Activated CD4-positive, alpha-beta T cell treated with anti-CD3 and anti-CD28 coated beads, Interleukin-2, amount 50 U/mL, for 1 hour (primary cell): ENCODE measurements around the gene SLC31A1.

ENCODE experiments used
- DNase-seq: peaks from one replicate; pipeline ENCODE4 v3.0.0-alpha.2; 2020

The SLC31A1 gene

DNA sequence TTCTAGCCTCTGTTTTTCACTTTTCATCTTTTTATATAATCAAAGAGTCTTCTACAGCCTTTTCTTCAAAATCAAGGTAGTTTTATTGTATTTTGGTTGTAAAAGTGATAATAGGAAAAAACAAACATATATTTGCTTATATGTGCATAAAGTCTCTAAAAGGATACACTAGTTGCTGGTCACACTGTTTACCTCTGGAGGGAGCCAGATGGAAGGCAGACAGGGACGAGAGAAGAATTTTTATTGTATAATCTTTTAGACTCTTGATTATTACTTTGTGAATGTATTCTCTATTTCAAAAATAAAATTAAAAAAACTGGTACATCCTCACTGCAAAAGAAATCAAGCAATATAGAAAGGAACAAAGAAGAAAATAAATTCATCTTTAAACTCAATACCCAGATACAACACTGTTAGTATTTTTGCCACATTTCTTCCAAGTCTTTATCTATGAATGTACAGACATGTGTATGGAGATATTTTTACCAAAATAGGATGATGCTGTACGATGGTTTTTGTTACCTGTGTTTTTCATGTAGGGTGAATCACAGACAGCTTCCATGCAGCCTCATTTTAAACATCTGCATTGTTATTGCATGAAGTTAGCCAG, 88.0 kb downstream of the SLC31A1 start:
- DNase-seq, result no peak

DNA sequence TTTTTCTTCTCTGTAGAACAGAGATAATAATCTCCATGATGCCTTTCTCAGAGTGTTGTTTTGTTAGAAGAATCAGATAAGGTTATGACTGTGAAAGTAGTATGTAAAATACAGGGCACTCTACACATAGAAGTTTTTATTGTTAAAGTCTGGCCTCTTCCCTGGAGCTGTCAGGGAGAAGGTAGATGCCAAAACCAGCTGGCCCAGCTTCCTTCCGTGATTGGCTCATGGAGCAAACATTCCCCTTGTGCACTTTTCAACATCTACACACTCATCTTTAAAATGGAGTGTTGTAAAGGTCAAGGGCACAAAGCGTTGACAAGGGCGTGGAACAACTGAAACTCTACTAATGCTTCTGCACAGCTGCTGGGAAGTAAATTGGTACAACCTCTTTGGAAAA, 89.2 kb downstream of the SLC31A1 start:
- no peak for DNase-seq

DNA sequence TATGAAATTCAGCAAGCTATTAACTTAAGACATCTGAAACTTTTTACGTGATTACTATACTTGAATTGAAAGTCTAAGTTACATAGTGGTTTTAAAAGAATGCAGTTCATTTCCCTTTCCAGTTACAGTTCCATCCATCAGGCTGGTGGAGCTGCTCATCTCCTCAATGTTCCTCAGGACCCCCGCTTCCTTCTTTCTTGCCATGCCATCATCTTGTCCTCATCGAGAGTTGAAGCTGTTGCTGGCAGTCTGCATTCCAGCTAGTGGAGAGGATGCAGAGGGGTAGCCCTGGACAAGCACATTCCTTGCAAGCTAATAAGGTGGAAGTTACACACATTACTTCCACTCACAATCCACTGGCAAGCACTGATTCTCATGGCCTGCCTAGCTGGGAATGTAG, 90.6 kb downstream of the SLC31A1 start:
- DNase-seq, result no peak

DNA sequence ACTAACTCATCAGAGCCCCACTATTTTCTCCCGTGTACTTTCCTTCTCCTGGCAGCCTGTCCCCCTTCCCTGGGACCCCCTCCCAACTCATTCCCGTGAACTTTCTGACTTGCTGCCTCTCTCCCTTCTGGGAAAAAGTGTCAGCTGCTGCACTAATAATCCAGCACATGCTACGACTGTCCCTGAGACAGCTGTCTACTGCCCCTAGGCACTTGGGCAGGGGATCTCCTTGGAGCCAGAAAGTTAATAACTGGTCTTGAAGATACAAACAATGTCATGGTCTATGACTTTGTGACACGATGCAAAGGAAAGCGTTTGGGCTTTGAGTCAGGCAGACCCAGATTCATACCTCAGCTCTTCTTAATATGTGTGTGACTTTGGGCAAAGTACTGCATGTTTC, 91.9 kb downstream of the SLC31A1 start:
- DNase-seq, result no peak
